ENCODE results near the gene DCK.

Gene DCK

GRCh38 chr4:71064521-71064920 lies 71.1 kb downstream of the DCK start:
- no peak for DNase-seq (ENCODE audit: low read depth)

- DNase-seq (ENCODE audit: low read depth), result no peak
Measured at GRCh38 chr4:71065991-71066510, 72.6 kb downstream of the DCK start.

- DNase-seq (ENCODE audit: low read depth), result no peak
Measured at GRCh38 chr4:71066737-71067716, 73.6 kb downstream of the DCK start.

- no peak for DNase-seq (ENCODE audit: low read depth)
Measured at GRCh38 chr4:71069063-71069462, 75.6 kb downstream of the DCK start.

- no peak for DNase-seq (ENCODE audit: low read depth)
Measured at GRCh38 chr4:71070015-71070414, 76.6 kb downstream of the DCK start.

GRCh38 chr4:71074452-71075299 lies 81.2 kb downstream of the DCK start:
- DNase-seq (ENCODE audit: low read depth), result no peak

Data from ELR (cell line).